A172 (cell line): Measurements from ENCODE around the gene MOB3A. TPM values are rescaled to one million over a fixed set of nuclear protein-coding genes. Genes with fewer than 3 reads are reported as not detected.
"Not testable (repeated sequence)": the region's sequence is repeated elsewhere in the genome, so short reads cannot be mapped to it uniquely, and the experiment has no call there.

Source experiments
- DNase-seq: peaks from one replicate; pipeline ENCODE4 v3.0.0-alpha.2; 2015; ENCODE audit warnings: low spot score
- total RNA-seq: library from RNA; depleted of rRNA; stranded (reverse); fragments of >200 nt; shearing (Covaris generic); gene quantifications from 2 replicates; pipeline ENCODE4 v1.2.3, GENCODE V29; 2014; rRNA removed

The MOB3A gene
- total RNA-seq, 1 experiment from 2014 or later: 21.5 TPM

- DNase-seq: not testable (repeated sequence)
Observed at GRCh38 chr19:2034253-2034652, 61.9 kb downstream of the MOB3A start.

GRCh38 chr19:2033825-2034159 lies 62.3 kb downstream of the MOB3A start:
- DNase-seq: no peak

DNA sequence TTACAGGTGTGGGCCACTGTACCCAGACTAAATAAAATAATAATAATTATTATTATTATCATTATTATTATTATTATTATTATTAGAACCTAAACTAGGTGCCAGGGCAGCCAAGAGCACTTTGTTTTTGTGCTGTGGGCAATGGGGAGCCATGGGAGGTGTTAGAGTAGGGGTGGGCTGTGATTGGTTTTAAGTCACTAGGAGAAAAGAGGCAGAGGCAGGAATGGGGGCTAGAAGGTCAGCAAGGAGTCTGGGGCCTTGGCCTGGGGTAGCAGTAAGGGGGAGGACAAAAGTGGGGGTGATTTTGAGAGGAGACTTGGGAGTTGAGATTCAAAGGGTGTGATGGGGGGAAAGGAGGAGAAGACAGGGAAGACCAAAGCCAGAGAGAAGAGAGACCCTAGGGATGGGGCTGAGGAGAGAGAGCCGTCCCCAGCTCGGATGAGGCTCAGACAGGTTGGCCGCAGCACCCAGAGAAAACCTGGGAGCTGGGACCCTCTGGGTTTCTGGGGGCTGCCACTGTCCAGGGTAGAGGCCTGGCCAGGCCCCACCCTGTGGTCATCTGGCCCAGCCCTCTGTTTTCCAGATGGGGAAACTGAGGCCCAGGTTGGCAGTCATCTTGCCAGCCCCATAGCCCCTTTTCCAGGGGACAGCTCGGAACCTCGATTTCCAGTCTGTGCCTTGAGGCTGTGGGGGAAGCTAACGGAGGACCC lies 62.9 kb downstream of the MOB3A start:
- no peak for DNase-seq

DNA sequence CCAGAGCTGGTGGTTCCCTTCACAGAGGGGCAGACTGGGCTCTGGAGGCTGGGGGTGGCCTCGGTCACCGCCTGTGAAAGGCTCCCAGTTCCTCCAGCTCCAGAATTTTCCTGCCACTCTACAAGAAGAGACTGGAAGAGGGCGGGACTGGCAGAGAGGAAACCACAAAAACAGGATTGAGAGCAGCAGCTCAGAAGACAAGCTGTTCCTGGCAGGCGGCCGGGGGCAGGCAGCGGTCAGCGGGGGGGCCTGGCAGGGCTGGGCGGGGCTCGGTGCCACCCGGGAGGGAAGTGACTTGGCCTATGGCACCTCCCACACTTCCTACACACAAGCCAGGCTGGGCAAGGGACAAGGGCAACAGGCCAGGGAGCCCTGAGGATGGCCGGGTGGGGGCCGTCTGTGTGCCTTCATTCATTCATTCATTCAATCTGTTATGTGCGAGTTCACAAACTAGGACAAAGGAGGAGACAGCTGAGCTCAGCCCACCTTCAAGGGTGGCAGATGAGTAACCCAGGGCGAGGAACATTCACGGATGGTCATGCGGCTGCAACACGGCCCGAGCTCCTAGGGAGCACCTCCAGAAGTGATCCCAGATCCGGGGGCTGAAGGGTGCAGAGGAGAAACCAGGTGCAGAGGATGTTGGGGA lies 63.7 kb downstream of the MOB3A start:
- DNase-seq: peak; percentile 96

DNA sequence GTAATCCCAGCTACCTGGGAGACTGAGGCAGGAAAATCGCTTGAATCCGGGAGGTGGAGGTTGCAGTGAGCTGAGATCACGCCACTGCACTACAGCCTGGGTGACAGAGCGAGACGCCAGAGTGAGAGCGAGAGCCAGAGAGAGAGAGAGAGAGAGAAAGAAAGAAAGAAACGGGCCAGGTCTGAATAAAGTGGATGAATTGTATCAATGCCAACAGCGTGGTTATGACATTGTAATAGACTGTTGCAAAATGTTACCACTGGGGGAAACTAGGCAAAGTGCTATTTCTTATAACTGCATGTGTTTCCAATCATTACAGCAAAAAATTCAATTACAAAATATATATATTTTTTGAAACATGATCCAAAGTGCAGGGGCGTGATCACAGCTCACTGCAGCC lies 68.8 kb downstream of the MOB3A start:
- peak; percentile 52 for DNase-seq

DNA sequence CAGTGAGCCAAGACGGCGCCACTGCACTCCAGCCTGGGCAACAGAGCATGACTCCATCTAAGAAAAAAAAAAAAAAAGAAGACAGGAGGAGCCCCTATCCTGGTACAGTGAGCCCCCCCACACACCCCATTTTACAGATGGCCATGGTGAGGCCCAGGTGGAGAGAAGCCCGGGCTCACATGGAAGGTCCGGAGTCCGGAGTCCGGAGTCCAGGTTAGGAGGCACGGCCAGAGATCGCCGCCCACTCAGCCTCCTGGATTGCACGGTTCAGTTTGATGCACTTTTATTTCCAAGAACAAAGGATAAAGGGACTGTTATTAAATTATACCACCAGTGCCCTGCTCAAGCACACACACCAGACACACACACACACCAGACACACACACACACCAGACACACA lies 69.4 kb downstream of the MOB3A start:
- no peak for DNase-seq

DNA sequence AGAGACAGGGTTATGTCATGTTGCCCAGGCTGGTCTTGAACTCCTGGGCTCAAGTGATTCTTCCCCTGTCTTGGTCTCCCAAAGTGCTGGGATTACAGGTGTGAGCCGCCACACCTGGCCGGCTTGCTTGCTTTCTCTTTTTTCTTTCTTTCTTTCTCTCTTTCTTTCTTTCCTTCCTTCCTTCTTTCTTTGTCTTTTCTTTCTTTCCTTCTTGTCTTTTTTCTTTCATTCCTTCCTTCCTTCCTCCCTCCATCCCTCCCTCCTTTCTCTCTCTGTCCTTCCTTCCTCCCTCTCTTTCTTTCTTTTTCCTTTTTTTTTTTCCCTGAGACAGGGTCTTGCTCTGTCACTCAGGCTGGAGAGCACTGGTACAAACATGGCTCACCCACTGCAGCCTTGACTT lies 73.8 kb downstream of the MOB3A start:
- no peak for DNase-seq

DNA sequence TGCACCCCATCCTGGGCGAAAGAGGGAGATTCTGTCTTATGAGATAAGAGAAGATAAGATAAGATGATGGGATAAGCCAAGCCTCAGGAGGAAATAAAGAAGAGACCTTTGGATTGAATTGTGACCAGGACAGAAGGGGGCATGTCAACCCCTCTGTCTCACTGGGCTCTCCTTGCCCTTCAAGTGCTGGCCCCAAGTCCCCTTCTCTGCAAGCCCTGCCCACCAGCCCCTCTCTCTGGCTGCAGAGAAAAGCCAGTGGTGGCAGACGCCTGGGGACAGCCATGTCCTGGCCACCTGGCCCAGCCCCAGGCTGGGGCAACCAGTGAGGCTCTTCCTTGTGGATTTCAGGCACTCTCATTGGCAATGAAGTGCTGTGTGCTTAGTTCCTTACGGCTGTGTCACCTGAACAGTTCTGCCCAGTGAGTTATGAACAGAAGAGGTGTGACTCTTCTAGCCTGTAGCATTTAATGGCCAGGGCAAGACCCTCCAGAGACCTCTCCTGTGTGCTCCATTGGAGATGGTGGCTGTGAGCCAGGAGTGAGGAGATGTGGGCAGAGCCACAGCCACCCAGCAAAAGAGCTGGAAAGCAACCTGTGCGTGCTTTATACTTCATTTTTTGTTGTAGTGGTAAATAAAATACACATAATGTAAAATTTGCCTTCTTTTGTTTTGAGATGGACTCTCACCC lies 74.5 kb downstream of the MOB3A start:
- no peak for DNase-seq

Other genes with a start within 250 kb of the MOB3A start
- 8.0 and 30.4 TPM in 2 replicates for gene REXO1, start 247.8 kb downstream of the MOB3A start, total RNA-seq
- 8.2 and 11.5 TPM in 2 replicates for gene KLF16, start 232.7 kb downstream of the MOB3A start, total RNA-seq
- gene ABHD17A, start 210.8 kb downstream of the MOB3A start, total RNA-seq: 72.6 and 120 TPM in 2 replicates
- gene ADAT3, start 190.9 kb downstream of the MOB3A start, total RNA-seq: 2.3 and 3.7 TPM in 2 replicates
- 71.1 and 134 TPM in 2 replicates for gene SCAMP4, start 190.9 kb downstream of the MOB3A start, total RNA-seq
- 83.5 and 88.1 TPM in 2 replicates for gene CSNK1G2, start 155.2 kb downstream of the MOB3A start, total RNA-seq
- 54.7 and 60.4 TPM in 2 replicates for gene BTBD2, start 80.6 kb downstream of the MOB3A start, total RNA-seq
- gene MKNK2, start 45.1 kb downstream of the MOB3A start, total RNA-seq: 40.4 and 53.8 TPM in 2 replicates
- 2.7 and 2.8 TPM in 2 replicates for gene IZUMO4, start 589 bp upstream of the MOB3A start, total RNA-seq
- 167 and 176 TPM in 2 replicates for gene AP3D1, start 55.2 kb upstream of the MOB3A start, total RNA-seq
- gene DOT1L, start 67.6 kb upstream of the MOB3A start, total RNA-seq: 6.5 and 6.8 TPM in 2 replicates
- 172 and 177 TPM in 2 replicates for gene PLEKHJ1, start 140.0 kb upstream of the MOB3A start, total RNA-seq
- 41.1 and 42.9 TPM in 2 replicates for gene SF3A2, start 140.5 kb upstream of the MOB3A start, total RNA-seq
- 8.5 and 10.0 TPM in 2 replicates for gene AMH, start 153.0 kb upstream of the MOB3A start, total RNA-seq
- not detected in 2 replicates for gene JSRP1, start 160.1 kb upstream of the MOB3A start, total RNA-seq
- 0.22 and 1.7 TPM in 2 replicates for gene PEAK3, start 185.8 kb upstream of the MOB3A start, total RNA-seq
- not detected in 2 replicates for gene LINGO3, start 211.8 kb upstream of the MOB3A start, total RNA-seq
- 493 and 592 TPM in 2 replicates for gene LSM7, start 232.3 kb upstream of the MOB3A start, total RNA-seq
- gene SPPL2B, start 232.4 kb upstream of the MOB3A start, total RNA-seq: 51.9 and 60.7 TPM in 2 replicates